Karpas-422 (cell line): ENCODE results near the gene CHRNA4. TPM values are rescaled to one million over a fixed set of nuclear protein-coding genes. Genes with fewer than 3 reads are reported as not detected.

ENCODE experiments used
- DNase-seq: peaks from one replicate; pipeline ENCODE4 v3.0.0-alpha.2; 2015
- H2AFZ ChIP-seq: fragments of 200-600 bp; sonication (generic); 2 replicates; pipeline ENCODE4 v1.6.1; 2014; ENCODE audit warnings: antibody characterized with exemption, low read length, mixed read lengths
- H3K27ac ChIP-seq: fragments of 200-600 bp; sonication (generic); 2 replicates; pipeline ENCODE4 v1.5.1; 2014; ENCODE audit warnings: mild to moderate bottlenecking, low read length, moderate library complexity
- H3K27me3 ChIP-seq: fragments of 200-600 bp; sonication (generic); 2 replicates; pipeline ENCODE4 v1.6.1; 2014; ENCODE audit warnings: low read length, mixed read lengths
- H3K36me3 ChIP-seq: fragments of 200-600 bp; sonication (generic); 2 replicates; pipeline ENCODE4 v1.6.1; 2014; ENCODE audit warnings: low read length, mixed read lengths; ENCODE audit not compliant: insufficient read depth
- H3K4me1 ChIP-seq: fragments of 200-600 bp; sonication (generic); 2 replicates; pipeline ENCODE4 v1.6.1; 2014; ENCODE audit warnings: mild to moderate bottlenecking, low read length, mixed read lengths
- H3K4me2 ChIP-seq: fragments of 200-600 bp; sonication (generic); 2 replicates; pipeline ENCODE4 v1.6.1; 2014; ENCODE audit warnings: low read length, low read depth, mild to moderate bottlenecking; ENCODE audit not compliant: poor library complexity, severe bottlenecking
- H3K4me3 ChIP-seq: fragments of 200-600 bp; sonication (generic); 2 replicates; pipeline ENCODE4 v1.5.1; 2014; ENCODE audit warnings: mild to moderate bottlenecking, antibody characterized with exemption, low read length, mixed read lengths
- H3K79me2 ChIP-seq: fragments of 200-600 bp; sonication (generic); 2 replicates; pipeline ENCODE4 v1.6.1; 2014; ENCODE audit warnings: mild to moderate bottlenecking, low read length, mixed read lengths
- H3K9ac ChIP-seq: fragments of 200-600 bp; sonication (generic); 2 replicates; pipeline ENCODE4 v1.6.0; 2014; ENCODE audit warnings: low read length
- H3K9me2 ChIP-seq: fragments of 200-600 bp; sonication (generic), shearing (Covaris generic); replicated peaks from 2 replicates; pipeline ENCODE4 v1.6.0; 2014; ENCODE audit warnings: mild to moderate bottlenecking, low read length, moderate library complexity; ENCODE audit not compliant: insufficient read depth
- H3K9me3 ChIP-seq: fragments of 300-700, 200-600 bp; sonication (generic); 2 replicates; pipeline ENCODE4 v1.6.1; 2014; ENCODE audit warnings: low read length, mixed read lengths
- H4K20me1 ChIP-seq: fragments of 200-600 bp; sonication (generic); 2 replicates; pipeline ENCODE4 v1.6.1; 2014; ENCODE audit warnings: mild to moderate bottlenecking, antibody characterized with exemption, low read length, low read depth; ENCODE audit not compliant: insufficient read depth
- total RNA-seq: library from RNA; depleted of rRNA; stranded (reverse); fragments of >200 nt; shearing (Covaris generic); gene quantifications from 2 replicates; pipeline ENCODE4 v1.2.3, GENCODE V29; 2014; ENCODE audit warnings: low replicate concordance

Gene CHRNA4
- total RNA-seq, 1 experiment from 2014 or later = not detected

GRCh38 chr20:63327231-63327745, 33.9 kb downstream of the CHRNA4 start:
- Histone ChIP-seq H3K4me3 (no peak overlapping the region), H3K4me2 (no peak overlapping the region), H3K27me3 (no peaks in the 10 kb centered on the region), H3K27ac (no peak overlapping the region), H3K79me2 (no peaks in the 10 kb centered on the region), H2AFZ (no peak overlapping the region), H3K4me1 (no peaks in the 10 kb centered on the region), H3K9ac (no peak overlapping the region), H3K9me3 (no peaks in the 10 kb centered on the region; the same call in 1 of the 2 replicates), H4K20me1 (no peaks in the 10 kb centered on the region), H3K9me2 (no peaks in the 10 kb centered on the region), H3K36me3 (no peaks in the 10 kb centered on the region)
- no peak for DNase-seq

DNA sequence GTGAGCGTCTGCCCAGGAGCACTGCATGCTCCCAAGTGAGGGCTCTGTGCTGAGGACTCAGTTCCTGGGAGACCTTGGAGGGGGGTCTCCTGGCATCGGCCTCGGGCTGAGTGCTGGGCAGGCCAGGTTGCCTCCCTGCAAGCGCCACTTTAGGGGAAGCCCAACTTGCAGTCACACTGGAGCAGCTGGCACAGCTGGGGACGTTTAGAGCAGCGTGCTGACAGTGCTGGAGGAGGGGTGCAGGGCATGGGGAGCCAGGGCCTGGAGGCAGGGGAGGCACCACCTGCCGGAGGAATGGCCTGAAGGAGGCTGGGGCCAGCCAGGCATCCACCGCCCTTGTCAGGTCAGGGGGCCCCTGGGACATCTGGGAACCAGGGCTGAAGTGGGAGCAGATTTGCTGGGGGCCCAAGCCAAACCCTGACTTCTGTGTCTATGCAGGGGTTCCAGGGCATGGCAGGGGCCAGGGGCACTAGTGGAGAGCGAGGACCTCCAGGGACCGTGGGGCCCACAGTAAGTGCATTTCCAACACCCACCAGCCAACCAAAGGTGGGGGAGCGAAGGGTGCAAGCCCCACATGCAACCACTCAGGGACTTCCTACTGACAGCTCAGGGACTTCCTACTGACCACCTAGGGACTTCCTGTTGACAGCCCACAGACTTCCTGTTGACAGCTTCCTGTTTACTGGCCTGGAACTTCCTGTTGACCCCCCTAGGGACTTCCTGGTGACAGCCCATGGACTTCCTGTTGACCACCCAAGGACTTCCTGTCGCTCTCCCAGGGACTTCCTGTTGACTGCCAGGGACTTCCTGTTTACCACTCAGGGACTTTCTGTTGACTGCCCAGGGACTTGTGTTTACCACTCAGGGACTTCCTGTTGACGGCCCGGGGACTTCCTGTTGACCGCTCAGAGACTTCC, 34.6 kb downstream of the CHRNA4 start:
- Histone ChIP-seq H2AFZ (no peak overlapping the region), H3K27me3 (no peaks in the 10 kb centered on the region), H3K9me3 (no peaks in the 10 kb centered on the region; the same call in 1 of the 2 replicates), H3K4me1 (no peaks in the 10 kb centered on the region), H3K9ac (no peak overlapping the region), H3K4me2 (no peak overlapping the region), H3K36me3 (no peaks in the 10 kb centered on the region), H3K79me2 (no peaks in the 10 kb centered on the region), H3K27ac (no peak overlapping the region), H3K9me2 (no peaks in the 10 kb centered on the region), H3K4me3 (no peak overlapping the region), H4K20me1 (no peaks in the 10 kb centered on the region)
- DNase-seq = no peak

GRCh38 chr20:63325554-63326313, 35.4 kb downstream of the CHRNA4 start:
- H4K20me1 ChIP-seq = no peaks in the 10 kb centered on the region
- no peak overlapping the region for H3K4me2 ChIP-seq
- no peaks in the 10 kb centered on the region for H3K27me3 ChIP-seq
- H3K4me1 ChIP-seq = no peaks in the 10 kb centered on the region
- H3K9me2 ChIP-seq = no peaks in the 10 kb centered on the region
- no peak for DNase-seq
- no peaks in the 10 kb centered on the region for H3K79me2 ChIP-seq
- H3K9ac ChIP-seq = no peak overlapping the region
- no peak overlapping the region for H3K27ac ChIP-seq
- H3K9me3 ChIP-seq = no peaks in the 10 kb centered on the region
- H2AFZ ChIP-seq = no peak overlapping the region
- no peak overlapping the region for H3K4me3 ChIP-seq
- H3K36me3 ChIP-seq = no peaks in the 10 kb centered on the region

DNA sequence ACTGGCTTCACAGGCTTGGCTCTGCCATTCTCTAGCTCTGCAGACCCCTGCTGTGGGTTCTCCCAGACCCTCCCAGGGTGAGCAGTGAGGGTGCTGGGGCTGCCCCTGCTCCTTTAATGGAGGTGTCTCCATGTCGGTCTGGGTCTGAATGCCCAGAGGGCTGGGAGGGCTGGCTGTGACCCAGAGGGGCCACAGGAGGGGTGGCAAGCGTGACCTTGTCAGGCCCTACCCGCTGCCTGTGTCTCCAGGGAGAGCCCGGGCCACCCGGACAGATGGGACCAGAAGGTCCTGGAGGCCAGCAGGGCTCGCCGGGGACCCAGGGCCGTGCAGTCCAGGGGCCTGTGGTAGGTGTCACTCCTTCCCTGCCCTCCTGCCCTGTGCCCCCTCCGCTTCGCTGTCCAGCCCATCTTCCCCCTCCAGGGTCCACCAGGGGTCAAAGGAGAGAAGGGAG, 36.1 kb downstream of the CHRNA4 start:
- H3K36me3 ChIP-seq = no peaks in the 10 kb centered on the region
- no peaks in the 10 kb centered on the region for H3K79me2 ChIP-seq
- no peaks in the 10 kb centered on the region for H4K20me1 ChIP-seq
- no peak overlapping the region for H3K27ac ChIP-seq
- H3K9me3 ChIP-seq = no peaks in the 10 kb centered on the region
- no peak overlapping the region for H3K9ac ChIP-seq
- H2AFZ ChIP-seq = no peak overlapping the region
- H3K4me2 ChIP-seq = no peak overlapping the region
- no peaks in the 10 kb centered on the region for H3K9me2 ChIP-seq
- H3K4me3 ChIP-seq = no peak overlapping the region
- no peaks in the 10 kb centered on the region for H3K27me3 ChIP-seq
- no peak for DNase-seq
- H3K4me1 ChIP-seq = no peaks in the 10 kb centered on the region

DNA sequence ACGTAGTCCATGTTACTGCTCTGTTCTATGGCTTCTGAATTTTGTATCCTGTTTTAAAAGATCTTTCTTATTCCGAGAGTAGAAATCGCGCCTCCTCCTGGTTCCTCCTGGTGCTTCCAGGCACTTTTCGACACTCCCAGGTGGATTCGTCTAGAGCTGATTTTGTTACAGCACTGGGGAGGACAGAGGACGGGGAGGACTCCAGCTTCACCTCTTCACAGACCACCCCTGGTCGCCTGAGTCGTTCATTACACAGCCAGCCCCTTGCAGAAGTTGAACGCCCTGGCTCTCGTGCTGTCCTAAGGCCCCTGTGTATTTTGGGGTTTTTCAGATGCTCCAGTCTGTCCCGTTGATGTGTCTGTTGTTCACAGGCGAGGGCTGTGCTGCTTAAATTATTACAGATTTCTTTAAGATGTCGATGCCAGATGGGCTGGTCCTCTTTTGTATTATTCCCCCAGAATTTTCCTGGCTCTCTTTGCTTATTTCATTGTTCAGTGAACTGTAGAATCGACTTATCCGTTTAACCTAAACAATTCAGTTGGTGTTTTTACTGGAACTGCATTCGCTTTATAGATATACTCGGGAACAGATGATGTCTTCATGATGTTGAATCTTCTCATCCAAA, 37.7 kb downstream of the CHRNA4 start:
- H2AFZ ChIP-seq = no peak overlapping the region

DNA sequence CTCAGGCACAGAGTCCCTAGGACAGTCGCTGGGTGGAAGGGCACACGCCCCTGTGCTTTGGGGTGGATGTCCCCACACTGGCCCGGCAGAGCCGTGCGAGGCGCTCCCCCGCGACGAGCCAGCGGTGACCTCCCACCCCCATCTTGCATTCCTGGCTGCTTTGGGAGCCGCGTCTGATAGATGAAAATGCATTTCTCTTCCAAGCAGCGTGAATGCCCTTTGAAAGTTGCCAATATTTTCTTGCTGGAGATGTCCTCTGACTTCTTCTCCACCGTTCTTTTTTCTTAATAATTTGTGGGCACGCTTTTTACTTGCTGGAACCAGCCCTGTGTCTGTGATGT, 38.2 kb downstream of the CHRNA4 start:
- H3K4me3 ChIP-seq = no peak overlapping the region

More for the DNA sequence above, 37.7 kb downstream of the CHRNA4 start:
- Histone ChIP-seq H3K27me3 (no peaks in the 10 kb centered on the region), H3K9ac (no peak overlapping the region), H3K4me3 (no peak overlapping the region), H3K9me2 (no peaks in the 10 kb centered on the region), H3K27ac (no peak overlapping the region), H3K9me3 (no peaks in the 10 kb centered on the region), H3K4me1 (no peaks in the 10 kb centered on the region), H4K20me1 (no peaks in the 10 kb centered on the region), H3K79me2 (no peaks in the 10 kb centered on the region), H3K4me2 (no peak overlapping the region), H3K36me3 (no peaks in the 10 kb centered on the region)
- no peak for DNase-seq

DNA sequence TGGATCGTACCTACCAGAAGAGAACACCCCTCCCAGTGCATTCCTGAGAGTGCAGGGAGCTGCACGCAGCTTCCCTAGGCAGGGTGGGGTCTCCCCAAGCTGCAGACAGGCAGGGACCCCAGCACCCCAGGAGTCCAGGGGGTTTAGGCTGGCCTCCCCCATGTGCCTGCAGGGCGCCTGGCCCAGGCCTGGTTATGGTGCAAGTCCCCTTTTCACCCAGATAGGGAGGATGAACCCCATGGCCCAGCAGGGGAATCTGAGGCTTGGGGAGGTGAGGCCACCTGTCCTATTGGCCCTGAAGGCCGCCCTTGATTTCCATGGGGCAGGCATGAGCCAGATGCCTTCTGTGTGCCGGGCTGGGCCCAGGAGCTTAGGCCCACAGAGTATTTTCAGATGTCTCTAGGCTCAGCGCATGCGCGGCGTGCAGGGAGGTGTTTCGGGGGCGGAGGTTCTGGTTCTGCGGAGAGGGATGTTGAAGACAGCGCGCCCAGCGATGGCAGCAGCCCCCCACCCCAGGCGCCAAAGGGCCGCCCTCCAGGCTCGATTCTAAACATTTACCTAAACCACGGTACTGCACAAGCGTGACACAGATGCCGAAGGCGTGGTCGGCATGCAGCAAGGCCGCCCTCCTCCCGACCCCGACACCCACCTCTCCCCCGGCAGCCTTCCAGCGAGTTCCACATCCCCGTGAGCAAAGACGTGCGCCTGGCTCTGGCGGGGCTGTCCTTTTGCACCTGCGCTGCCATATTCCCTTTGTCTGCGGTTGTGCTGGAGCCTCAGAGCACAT, 38.8 kb downstream of the CHRNA4 start:
- Histone ChIP-seq H3K4me3 (no peak overlapping the region), H3K4me2 (no peak overlapping the region), H3K9ac (no peak overlapping the region), H3K36me3 (no peaks in the 10 kb centered on the region), H4K20me1 (no peaks in the 10 kb centered on the region), H3K27ac (no peak overlapping the region), H2AFZ (no peak overlapping the region), H3K9me2 (no peaks in the 10 kb centered on the region), H3K9me3 (no peaks in the 10 kb centered on the region), H3K27me3 (no peaks in the 10 kb centered on the region), H3K4me1 (no peaks in the 10 kb centered on the region), H3K79me2 (no peaks in the 10 kb centered on the region)
- no peak for DNase-seq

More for the DNA sequence above, 38.2 kb downstream of the CHRNA4 start:
- Histone ChIP-seq H2AFZ (no peak overlapping the region), H3K9me2 (no peaks in the 10 kb centered on the region), H3K9ac (no peak overlapping the region), H3K36me3 (no peaks in the 10 kb centered on the region), H3K4me2 (no peak overlapping the region), H3K9me3 (no peaks in the 10 kb centered on the region), H3K27ac (no peak overlapping the region), H4K20me1 (no peaks in the 10 kb centered on the region), H3K27me3 (no peaks in the 10 kb centered on the region), H3K79me2 (no peaks in the 10 kb centered on the region), H3K4me1 (no peaks in the 10 kb centered on the region)
- DNase-seq = no peak
